GM04504 (cell line): Measurements from ENCODE around the gene CD93.

ENCODE experiments used
- DNase-seq: peaks from one replicate; pipeline ENCODE4 v3.0.0-alpha.2; 2012; ENCODE audit warnings: low read depth

The CD93 gene

DNA sequence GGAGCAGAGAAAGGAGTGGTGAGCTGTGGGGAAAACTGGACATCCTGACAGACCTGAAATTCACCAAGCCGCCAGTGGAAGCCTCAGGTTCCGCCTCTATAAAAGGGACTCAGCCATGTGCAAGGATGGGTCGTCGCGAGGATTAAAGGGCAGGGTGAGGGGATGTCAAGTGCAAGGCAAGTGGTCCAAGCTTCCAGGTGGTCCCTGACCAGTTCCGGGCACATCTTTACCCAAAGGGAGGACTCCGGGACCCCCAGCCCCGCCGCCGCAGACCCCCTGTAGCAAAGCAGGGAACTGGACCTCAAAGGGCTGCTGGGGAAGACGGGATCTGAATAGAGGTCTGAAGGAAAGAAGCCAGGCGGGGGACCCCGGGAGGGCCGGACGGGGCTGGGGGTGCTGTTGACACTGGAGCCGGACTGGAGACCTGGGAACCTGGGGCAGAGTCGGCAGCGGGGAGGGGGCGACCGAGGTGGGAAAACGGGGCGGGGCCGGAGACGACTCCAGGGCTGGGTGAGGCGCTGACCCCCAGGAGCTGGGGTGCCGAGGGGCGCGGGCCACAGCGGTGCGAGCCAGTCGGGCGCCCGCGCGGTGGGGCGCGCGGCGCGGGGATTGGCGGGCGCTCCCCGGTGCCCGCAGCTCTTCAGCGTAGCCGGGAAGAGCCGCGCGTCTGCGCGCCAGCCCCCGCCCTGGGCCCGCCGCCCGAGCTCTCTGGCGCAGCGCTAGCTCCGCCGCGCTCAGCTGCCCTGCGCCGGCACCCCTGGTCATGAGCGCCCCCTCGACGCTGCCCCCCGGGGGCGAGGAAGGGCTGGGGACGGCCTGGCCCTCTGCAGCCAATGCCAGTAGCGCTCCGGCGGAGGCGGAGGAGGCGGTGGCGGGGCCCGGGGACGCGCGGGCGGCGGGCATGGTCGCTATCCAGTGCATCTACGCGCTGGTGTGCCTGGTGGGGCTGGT, 51.1 kb downstream of the CD93 start, which contains the start of gene SSTR4:
Gene SSTR4 (plus strand): TSS at position 592 of the 951 bp plus-strand sequence. CDS start 172 bp downstream, at position 764.
- DNase-seq, result no peak

DNA sequence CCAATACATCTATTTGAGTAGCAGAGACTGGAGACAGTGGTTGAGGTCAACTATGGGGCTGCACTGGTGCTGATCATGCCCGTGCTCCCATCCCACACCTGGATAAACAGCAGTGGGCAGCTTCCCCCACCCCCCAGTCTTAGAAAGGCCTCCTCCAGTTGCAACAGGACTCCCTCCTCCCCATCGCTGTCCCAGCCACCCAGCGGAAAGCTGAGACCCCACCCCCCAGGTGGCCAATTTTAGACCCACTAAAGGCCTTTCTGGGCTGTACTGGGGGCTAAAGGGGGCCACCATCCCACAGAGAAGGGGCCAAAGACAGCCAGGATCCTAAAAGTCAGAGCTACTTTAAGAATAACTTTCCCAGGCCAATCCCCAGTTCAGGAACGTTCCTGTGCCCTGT, 52.2 kb downstream of the CD93 start:
- DNase-seq, result no peak

DNA sequence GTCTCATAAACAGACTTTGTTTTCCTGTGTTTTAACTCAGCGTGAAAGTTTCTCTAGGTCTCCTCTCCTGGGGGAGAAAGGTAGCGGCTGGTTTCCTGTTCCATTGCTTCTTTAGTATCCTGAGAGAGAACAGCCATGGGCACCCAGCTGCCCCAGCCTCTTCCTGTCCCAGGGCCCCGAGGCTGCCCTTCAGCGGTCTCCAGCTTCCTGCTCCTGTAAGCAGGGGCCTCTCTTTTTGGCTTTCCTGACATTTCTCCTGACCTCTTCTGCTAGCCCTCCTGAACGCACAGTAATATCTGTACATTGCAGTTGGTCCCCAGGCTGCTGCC, 53.4 kb downstream of the CD93 start:
- DNase-seq, result no peak

DNA sequence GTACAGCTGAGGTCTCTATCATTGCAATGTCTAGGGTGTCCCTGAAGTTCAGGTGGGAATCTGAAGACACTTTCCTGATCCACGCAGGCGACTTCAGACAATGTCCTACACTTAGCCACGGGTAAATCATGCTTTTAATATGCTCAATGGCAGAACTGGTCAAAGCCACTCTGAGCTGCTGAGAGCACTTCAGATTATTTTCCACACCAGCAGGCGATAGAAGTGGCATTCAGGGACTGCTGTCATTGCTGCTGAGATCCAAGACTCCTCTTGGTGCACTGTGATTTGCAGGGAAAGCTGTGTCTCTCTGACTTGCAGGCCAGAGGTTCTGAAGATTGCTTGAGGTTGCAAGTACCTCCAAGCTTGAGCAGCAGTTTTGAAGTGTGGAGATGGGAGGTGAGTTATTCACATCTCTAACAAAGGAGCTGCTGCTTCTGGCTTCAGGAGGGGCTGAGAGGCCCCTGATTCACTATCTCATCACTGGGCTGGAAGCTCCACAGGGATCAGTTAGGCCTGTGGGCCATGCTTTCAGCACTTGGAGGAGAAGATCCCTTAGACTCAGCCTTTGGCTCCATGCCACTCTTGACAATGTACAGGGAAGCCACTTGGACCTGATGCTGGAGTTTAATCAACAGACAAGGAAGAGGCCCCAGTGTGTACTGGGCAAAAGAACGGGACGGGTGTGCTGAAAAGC, 53.9 kb downstream of the CD93 start:
- no peak for DNase-seq

DNA sequence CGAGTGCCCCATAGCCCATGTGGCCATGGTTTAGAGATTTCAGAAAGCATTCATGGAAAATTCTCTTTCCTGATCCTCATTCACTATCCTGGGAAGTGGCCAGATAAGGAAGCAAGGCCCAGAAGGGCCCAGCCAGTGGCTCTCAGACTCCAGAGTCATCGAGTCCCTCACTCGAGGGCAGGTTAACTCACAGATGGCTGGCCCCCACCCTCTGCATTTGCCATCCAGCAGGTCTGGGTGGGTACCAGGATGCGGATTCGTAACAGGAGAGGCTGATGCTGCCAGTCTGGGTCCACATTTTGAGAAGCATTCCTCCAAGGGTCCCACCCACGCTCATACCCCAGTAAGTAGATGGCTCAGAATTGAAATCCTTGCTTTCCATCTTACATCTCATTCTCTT, 54.8 kb downstream of the CD93 start:
- no peak for DNase-seq
